PC-3 (cell line): ENCODE measurements around the gene IL10.

Experiments
- CTCF ChIP-seq: fragments of 300-600 bp; sonication (generic); conservative IDR thresholded peaks from 2 replicates; pipeline ENCODE4 v1.5.1; 2017; ENCODE audit warnings: antibody characterized with exemption, low read depth, mild to moderate bottlenecking, low read length
- EZH2 ChIP-seq: fragments of 300-600 bp; sonication (generic); IDR thresholded peaks from one replicate; pipeline ENCODE4 v1.6.1; 2017; ENCODE audit warnings: antibody characterized with exemption, mild to moderate bottlenecking, low read length; ENCODE audit not compliant: unreplicated experiment
- EZH2phosphoT487 ChIP-seq: fragments of 300-600 bp; sonication (generic); IDR thresholded peaks from 2 replicates; pipeline ENCODE4 v1.6.1; 2018; ENCODE audit warnings: mild to moderate bottlenecking, antibody characterized with exemption, low read length, borderline replicate concordance

GRCh38 chr1:206793620-206794019, 21.3 kb upstream of the IL10 start:
- no peak for TF ChIP-seq CTCF
- TF ChIP-seq EZH2, result no peak
- no peak for TF ChIP-seq EZH2phosphoT487
